ENCODE measurements around the gene CDK19. TPM values are rescaled to one million over a fixed set of nuclear protein-coding genes. Genes with fewer than 3 reads are reported as not detected.
"Not testable (repeated sequence)": the region's sequence is repeated elsewhere in the genome, so short reads cannot be mapped to it uniquely, and the experiment has no call there.

Gene CDK19
- total RNA-seq, 1 donor = 17.8 TPM

DNA sequence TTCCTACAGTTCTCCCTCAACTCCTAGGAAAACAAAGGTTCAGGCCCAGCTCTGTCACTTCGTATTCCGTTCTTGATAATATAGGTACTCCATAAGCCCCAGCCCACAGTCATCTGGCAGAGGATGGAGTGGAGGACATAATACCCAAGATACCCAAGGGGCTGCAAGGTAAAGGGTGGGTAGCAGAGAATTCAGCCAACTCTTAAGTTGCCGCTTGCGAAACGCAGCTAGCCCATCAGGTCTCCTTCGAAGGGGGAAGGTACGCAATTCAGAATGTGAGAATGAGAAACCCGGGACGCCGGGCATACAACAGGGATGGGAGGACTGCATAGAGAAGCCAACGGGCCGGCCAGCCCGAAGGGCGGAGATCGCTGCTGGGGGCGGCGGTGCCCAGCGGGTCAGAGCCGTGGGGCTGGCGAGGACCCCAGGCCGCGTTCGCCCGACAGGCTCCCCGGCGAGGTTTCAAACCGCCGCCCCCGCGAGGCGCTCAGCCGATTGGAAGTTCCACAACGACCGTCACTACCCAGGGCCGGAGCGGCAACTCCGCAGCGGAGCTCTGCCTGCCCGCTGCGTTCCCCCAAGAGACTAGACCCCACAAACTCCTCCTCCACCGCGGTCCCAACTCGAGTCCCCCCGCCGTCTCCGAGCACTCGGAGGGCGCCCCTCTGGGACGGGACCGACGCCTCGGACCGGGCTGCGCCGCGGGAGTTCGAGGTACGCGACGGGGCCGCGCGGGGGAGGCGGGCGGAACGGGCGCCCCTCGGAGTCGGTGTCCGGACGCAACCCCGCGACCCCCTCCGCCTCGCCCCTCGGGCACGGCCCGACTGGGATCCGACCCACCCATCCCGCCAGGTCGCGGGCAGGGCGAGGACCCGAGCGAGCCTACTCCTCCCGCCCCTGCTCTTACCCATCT, 911 bp downstream of the CDK19 start:
- peak; percentile 31 for DNase-seq (ENCODE audit: low read depth)
- H3K4me3 ChIP-seq (ENCODE audit: low read depth, low read length) = peak overlapping the region; percentile 92
- TF ChIP-seq, protein P1, sequence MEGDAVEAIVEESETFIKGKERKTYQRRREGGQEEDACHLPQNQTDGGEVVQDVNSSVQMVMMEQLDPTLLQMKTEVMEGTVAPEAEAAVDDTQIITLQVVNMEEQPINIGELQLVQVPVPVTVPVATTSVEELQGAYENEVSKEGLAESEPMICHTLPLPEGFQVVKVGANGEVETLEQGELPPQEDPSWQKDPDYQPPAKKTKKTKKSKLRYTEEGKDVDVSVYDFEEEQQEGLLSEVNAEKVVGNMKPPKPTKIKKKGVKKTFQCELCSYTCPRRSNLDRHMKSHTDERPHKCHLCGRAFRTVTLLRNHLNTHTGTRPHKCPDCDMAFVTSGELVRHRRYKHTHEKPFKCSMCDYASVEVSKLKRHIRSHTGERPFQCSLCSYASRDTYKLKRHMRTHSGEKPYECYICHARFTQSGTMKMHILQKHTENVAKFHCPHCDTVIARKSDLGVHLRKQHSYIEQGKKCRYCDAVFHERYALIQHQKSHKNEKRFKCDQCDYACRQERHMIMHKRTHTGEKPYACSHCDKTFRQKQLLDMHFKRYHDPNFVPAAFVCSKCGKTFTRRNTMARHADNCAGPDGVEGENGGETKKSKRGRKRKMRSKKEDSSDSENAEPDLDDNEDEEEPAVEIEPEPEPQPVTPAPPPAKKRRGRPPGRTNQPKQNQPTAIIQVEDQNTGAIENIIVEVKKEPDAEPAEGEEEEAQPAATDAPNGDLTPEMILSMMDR (IDR thresholded peaks at IDR 0.05; ENCODE audit: insufficient read depth, low read length) = no peak

DNA sequence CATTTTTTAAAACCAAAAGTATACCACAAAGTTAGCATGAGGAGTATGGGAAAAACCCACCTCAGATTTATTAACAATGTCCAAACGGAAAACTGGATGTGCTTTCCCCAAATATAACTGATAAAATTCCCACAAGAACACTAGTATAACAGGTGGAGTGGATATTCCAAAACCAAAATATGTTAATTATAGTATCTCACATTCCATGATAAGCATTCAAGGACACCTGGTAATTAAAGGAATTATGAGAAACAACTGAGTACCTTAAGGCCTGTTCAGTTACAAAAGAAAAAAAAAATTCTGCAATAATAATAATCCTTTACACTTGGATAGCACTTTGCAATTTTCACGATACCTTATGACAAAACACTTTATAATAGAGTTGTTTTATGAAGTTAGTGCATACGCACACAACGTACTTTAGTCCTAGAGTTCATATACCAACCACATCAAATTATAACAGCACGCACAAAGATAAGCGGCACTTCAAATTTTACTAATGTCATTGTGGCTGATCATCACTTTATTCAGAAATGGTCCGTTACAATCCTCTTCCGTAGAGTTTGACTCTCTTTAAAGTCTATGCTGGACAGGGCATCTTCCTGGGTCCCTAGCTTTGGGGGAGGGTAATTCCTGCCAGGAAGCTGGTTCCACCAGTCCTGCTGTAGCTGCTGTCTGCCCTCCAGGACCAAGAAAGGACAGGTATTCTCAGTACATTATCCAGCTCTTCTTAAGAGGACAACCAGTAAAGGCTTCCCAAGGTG, 1.7 kb downstream of the CDK19 start:
- H3K4me3 ChIP-seq (ENCODE audit: low read depth, low read length) = peak overlapping the region; percentile 92
- peak; percentile 2 for DNase-seq (ENCODE audit: low read depth)
- TF ChIP-seq, protein P1 (IDR thresholded peaks at IDR 0.05; ENCODE audit: insufficient read depth, low read length) = no peak

DNA sequence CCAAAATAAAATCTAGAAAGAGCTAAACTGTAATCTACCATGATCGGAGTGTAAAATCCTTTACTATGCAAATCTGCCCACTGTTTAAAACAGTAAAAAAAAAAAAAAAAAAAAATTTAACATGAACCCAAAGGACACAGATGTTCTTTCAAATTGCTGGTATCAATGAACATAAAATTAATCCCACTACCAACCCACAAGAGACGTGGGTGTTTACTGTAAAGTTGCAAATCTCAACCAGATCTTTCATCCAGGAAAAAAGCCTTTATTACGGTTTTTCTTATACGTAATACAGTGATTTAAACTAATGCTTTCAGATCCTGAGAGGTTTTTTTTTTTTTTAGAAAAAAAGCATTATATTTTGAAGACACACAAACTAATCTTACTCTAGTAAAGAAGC, 2.5 kb downstream of the CDK19 start:
- TF ChIP-seq, protein P1 (IDR thresholded peaks at IDR 0.05; ENCODE audit: insufficient read depth, low read length) = no peak
- no peak overlapping the region for H3K4me3 ChIP-seq (ENCODE audit: low read depth, low read length)
- DNase-seq (ENCODE audit: low read depth) = no peak

DNA sequence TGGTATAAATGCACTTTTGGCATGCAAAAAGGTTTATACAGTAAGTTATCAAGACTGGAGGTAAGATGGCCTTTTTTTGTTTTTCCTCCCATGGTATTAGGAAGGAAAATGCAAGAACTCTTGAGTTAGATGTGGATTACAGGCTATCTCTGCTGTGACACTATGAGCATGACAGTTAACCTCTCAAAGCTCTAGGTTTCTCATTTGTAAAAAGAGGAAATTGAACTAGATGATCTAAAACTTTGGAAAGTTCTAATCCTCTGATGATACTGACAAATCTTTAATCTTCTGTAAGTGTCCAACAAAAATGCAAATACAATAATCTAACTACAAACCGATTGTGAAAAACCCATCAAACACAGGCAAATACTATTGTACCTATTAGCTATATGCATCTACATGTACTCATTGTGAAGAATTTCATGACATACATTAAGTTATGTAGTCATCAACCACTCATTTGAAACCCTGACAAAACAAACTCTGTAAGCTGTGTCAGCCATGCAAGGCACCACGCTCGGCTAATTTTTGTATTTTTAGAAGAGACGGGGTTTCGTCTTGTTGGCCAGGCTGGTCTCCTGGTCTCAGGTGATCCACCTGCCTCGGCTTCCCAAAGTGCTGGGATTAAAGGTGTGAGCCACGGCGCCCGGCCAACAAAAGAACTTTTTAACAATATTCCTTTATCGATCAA, 4.2 kb downstream of the CDK19 start:
- no peak for DNase-seq (ENCODE audit: low read depth)
- H3K4me3 ChIP-seq (ENCODE audit: low read depth, low read length) = no peak overlapping the region
- TF ChIP-seq, protein P1 (IDR thresholded peaks at IDR 0.05; ENCODE audit: insufficient read depth, low read length) = no peak

DNA sequence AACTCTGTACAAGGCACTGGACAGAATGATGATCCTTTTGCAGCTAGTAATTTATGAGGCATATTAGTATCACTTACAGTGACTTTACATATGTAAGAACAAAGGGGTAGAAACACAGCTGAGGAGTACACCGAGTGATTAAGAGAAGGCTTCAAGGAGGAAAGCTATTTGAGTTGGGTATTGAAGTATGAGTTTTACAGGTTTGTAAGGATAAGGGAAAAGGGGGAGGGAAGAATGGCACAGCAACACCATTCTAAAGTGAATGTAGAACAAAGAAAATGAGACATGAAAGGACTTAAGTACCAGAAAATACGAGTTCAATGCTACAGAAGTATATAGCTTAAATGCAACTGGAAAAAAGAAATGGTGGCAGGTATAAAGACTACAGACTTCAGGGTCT, 5.5 kb downstream of the CDK19 start:
- TF ChIP-seq, protein P1 (IDR thresholded peaks at IDR 0.05; ENCODE audit: insufficient read depth, low read length) = no peak
- no peak overlapping the region for H3K4me3 ChIP-seq (ENCODE audit: low read depth, low read length)
- no peak for DNase-seq (ENCODE audit: low read depth)

DNA sequence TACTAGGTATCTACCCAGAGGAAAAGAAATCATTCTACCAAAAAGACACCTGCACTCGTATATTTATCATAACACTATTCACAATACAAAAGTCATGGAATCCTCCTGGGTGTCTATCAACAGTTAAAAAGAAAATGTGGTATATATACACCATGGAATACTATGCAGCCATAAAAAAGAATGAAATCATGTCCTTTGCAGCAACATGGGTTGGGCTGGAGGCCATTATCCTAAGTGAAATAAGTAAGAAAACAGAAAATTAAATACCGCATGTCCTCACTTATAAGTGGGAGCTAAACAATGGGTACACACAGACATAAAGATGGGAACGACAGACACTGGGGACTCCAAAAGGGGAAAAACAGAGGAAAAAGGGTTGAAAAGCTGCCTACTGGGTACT, 13.1 kb downstream of the CDK19 start:
- H3K4me3 ChIP-seq (ENCODE audit: low read depth, low read length); DNase-seq (ENCODE audit: low read depth): not testable (repeated sequence)

DNA sequence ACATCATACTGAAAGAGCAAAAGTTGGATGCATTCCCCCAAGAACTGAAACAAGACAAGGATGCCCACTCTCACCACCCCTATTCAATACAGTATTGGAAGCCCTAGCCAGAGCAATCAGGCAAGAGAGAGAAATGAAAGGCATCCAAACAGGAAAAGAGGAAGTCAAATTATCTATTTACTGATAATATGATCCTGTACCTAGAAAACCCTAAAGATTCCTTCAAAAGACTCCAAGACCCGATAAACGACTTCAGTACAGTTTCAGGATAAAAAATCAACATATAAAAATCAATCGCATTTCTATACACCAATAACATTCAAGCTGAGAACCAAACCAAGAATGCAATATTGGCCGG, 14.5 kb downstream of the CDK19 start:
- TF ChIP-seq, protein P1 (IDR thresholded peaks at IDR 0.05; ENCODE audit: insufficient read depth, low read length) = no peak
- DNase-seq (ENCODE audit: low read depth) = no peak
- H3K4me3 ChIP-seq (ENCODE audit: low read depth, low read length) = no peak overlapping the region
